Retinal pigment epithelial cell (primary cell): ENCODE data around the gene FYN.

Experiments
- DNase-seq: peaks from one replicate; pipeline ENCODE4 v3.0.0-alpha.2; 2010; ENCODE audit warnings: low read depth
- H3K4me3 ChIP-seq: 2 replicates; pipeline ENCODE4 v1.5.1; 2011; ENCODE audit warnings: mild to moderate bottlenecking, low read length, control low read depth, moderate library complexity
- TF ChIP-seq, protein P1 (sequence below): conservative IDR thresholded peaks from 2 replicates; pipeline ENCODE4 v1.5.1; 2011; ENCODE audit warnings: low read depth, low read length, control low read depth, inconsistent platforms

Gene FYN

GRCh38 chr6:111808493-111808892, 64.8 kb downstream of the FYN start:
- TF ChIP-seq, protein P1, sequence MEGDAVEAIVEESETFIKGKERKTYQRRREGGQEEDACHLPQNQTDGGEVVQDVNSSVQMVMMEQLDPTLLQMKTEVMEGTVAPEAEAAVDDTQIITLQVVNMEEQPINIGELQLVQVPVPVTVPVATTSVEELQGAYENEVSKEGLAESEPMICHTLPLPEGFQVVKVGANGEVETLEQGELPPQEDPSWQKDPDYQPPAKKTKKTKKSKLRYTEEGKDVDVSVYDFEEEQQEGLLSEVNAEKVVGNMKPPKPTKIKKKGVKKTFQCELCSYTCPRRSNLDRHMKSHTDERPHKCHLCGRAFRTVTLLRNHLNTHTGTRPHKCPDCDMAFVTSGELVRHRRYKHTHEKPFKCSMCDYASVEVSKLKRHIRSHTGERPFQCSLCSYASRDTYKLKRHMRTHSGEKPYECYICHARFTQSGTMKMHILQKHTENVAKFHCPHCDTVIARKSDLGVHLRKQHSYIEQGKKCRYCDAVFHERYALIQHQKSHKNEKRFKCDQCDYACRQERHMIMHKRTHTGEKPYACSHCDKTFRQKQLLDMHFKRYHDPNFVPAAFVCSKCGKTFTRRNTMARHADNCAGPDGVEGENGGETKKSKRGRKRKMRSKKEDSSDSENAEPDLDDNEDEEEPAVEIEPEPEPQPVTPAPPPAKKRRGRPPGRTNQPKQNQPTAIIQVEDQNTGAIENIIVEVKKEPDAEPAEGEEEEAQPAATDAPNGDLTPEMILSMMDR, result no peak
- no peak overlapping the region for H3K4me3 ChIP-seq
- no peak for DNase-seq

DNA sequence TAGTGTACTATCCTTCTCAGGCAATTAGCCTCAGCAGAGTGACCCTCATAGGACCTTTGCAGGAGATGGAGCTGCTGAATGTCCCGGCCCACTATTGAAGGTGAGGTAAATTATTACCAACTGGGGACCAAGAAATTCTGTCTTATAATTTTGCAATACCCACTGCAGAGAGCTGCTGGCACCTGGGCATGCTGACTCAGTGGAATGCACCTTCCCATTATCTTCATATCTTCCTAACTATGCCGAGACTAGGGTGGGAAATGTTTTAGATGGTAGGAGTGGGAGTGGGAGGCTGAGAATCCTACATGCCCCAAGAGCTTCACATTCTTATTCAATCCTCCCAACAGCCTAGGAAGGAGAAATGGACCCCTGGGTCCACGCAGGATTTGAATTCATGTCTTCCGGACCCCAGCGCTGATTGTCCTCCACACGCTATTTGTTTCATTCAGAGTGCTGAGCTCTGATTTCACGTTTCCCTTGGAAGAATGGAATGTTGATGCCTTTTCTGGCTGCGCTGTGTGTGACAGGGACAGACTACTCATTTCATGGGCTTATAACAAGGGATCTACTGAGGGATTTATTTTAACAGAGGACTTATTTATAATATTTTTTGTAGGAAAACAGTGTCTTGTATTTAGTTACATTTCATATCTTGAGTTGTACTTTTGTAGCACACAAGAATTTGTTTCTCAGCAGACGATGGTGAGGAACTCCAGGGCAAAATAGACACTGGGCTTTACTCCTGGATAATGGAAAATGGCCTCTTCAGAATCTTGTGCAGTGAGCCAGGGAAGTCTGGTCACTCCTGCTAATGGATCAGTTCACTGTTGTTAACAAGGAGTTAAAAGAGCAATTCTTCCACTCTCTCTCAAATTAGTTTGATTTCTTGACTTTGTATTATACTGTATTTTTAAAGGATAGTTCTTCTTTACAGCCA, 66.4 kb downstream of the FYN start:
- no peak for DNase-seq
- TF ChIP-seq, protein P1, result no peak
- H3K4me3 ChIP-seq, result no peak overlapping the region

- no peak for DNase-seq
- no peak overlapping the region for H3K4me3 ChIP-seq
- TF ChIP-seq, protein P1, result no peak
These were observed 67.1 kb downstream of the FYN start for GRCh38 chr6:111806165-111806547.

- TF ChIP-seq, protein P1, result no peak
- no peak overlapping the region for H3K4me3 ChIP-seq
- DNase-seq, result peak; percentile 85
These were observed 67.6 kb downstream of the FYN start for GRCh38 chr6:111805511-111806164.

DNA sequence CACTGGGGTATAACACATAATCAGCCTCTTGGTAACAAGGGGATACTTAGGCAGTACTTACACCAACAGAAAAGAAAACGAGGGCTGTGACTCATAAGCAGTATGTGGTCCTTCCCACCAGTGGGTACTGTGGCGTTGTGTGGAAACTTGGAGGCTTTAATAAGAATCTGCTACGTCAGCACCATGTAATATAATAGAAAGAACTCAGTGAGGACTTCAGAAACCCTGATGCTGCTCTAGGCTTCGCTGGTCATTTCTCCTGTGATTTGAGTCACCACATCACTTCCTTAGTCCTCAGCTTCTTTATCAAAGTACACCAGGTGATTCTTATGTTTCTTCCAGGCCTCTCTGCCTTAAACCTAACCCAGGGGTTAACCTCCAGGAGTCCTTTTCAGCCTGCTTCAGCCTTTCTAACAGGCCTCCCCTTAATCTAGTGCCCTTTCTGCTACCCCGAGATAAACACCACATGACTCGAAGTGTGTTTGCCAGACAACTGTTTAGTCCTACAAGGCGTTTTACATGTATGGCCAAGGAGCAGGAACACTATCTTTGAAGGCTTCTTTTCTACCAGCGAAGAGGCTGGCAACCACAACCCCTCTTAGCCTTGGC, 68.5 kb downstream of the FYN start:
- peak; percentile 73 for DNase-seq
- H3K4me3 ChIP-seq, result no peak overlapping the region
- TF ChIP-seq, protein P1, result peak; percentile 25

- TF ChIP-seq, protein P1, result no peak
- no peak overlapping the region for H3K4me3 ChIP-seq
- no peak for DNase-seq
These were observed 69.4 kb downstream of the FYN start for GRCh38 chr6:111803804-111804203.
